GM20431 (cell line): ENCODE results near the gene THAP8.

Source experiments
- in situ Hi-C: fragments of 300-500 bp; cut with MseI, MboI; formaldehyde crosslinking; loops from one replicate; pipeline ENCODE4 v1.15.0; 2020; ENCODE audit warnings: low sequenced_read_pairs; ENCODE audit not compliant: unreplicated experiment

Gene THAP8

GRCh38 chr19:36003284-36003683 is 50.8 kb downstream of the THAP8 start:
- in situ Hi-C loops = no loop called here

- in situ Hi-C loops = no loop called here
These were observed 52.5 kb downstream of the THAP8 start for GRCh38 chr19:36001605-36002004.

DNA sequence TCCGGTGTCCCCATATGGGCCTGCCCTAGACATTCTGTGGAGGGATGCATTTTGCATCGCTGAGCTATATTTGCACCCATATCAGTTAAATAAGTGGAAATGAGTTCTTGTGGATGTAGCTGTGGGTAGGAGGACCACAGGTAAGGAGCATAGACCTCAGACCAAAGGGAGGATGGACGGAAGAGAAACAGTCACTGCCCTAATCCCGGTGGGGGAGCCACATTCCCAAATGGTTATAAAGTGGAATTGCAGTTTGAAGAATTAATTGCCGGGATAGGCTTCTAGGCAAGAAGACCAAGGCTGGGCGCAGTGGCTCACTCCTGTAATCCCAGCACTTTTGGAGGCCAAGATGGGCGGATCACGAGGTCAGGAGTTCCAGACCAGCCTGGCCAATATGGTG is 57.3 kb downstream of the THAP8 start:
- in situ Hi-C loops = no loop called here

- in situ Hi-C loops = no loop called here
These were observed 58.8 kb downstream of the THAP8 start, which contains the start of gene SDHAF1 for GRCh38 chr19:35995048-35995993. TSS of gene SDHAF1 (plus strand) at chr19:35995188. CDS start at chr19:35995275, 87 bp downstream.

GRCh38 chr19:35993923-35994598 is 60.0 kb downstream of the THAP8 start:
- in situ Hi-C loops = no loop called here

DNA sequence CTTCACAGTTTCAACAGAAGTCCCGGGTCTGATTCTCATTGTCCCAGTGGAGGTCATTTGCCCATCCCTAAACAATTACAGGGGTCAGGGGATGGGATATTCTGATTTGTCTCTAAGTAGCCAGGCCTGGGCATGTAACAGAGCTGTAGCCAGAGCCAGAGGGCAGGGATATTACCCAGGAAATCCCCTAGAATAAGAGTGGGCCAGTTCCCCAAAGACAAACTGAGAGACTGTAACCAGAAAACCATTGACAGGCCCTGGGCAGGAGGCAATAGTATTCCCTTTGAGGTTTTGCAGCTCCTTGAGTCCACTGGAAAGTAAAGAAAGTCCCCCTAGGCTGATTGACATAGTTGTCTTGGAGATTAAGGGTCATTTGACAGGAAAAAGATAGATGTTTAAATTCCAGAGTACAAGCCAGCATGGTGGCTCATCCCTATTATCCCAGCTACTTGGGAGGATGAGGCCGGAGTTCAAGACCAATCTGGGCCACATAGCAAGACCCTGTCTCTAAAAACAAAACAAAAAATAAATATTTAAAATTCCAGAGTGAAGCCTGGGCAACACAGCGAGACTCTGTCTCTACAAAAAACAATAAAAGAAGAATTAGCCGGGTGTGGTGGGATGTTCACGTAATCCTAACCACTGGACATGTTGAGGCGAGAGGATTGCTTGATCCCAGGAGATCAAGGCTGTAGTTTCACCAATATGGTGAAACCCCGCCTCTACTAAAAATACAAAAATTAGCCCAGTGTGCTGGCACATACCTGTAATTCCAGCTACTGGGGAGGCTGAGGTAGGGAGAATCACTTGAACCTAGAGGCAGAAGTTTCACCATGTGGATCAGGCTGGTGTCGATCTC is 60.9 kb downstream of the THAP8 start:
- in situ Hi-C loops = no loop called here

GRCh38 chr19:35991731-35992450 is 62.2 kb downstream of the THAP8 start:
- in situ Hi-C loops = no loop called here

GRCh38 chr19:35990771-35991730 is 63.0 kb downstream of the THAP8 start:
- in situ Hi-C loops = no loop called here

GRCh38 chr19:35990156-35990555 is 63.9 kb downstream of the THAP8 start:
- in situ Hi-C loops = no loop called here

DNA sequence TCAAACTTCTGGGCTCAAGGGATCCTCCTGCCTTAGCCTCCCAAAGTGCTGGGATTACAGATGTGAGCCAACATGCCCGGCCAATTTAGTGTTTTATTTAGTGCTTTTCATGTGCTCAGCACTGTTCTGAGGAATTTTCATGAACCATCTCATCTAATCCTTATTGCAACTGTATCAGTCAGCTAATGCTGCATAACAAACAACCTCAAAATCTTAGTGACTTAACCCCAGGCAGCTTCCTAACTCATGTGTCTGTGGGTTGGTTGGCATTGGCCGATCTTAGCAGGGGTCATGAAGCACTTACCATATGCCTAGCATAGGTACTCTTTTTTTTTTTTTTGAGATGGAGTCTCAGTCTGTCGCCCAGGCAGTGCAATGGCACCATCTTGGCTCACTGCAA is 65.3 kb downstream of the THAP8 start:
- in situ Hi-C loops = no loop called here

DNA sequence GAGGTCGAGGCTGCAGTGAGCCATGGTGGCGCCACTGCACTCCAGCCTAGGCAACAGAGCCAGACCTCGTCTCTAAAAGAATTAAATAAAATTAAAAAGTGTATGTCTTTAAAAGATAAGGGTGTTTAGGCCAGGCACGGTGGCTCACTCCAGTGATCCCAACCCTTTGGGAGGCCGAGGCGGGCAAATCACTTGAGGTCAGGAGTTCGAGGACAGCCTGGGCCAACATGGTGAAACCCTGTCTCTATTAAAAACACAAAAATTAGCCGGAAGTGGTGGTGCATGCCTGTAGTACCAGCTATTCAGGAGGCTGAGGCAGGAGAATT is 66.6 kb downstream of the THAP8 start:
- in situ Hi-C loops = no loop called here

- in situ Hi-C loops = no loop called here
These were observed 67.2 kb downstream of the THAP8 start for GRCh38 chr19:35986664-35987570.

GRCh38 chr19:35986111-35986510 is 68.0 kb downstream of the THAP8 start:
- in situ Hi-C loops = no loop called here
